Smooth muscle cell of the brain vasculature (primary cell): ENCODE measurements around the gene METTL8.
"Not testable (repeated sequence)": the region's sequence is repeated elsewhere in the genome, so short reads cannot be mapped to it uniquely, and the experiment has no call there.

Experiments
- DNase-seq: peaks from one replicate; pipeline ENCODE4 v3.0.0-alpha.2; 2012; ENCODE audit warnings: low read depth, low spot score

METTL8 gene

GRCh38 chr2:171430516-171431410, 3.0 kb downstream of the METTL8 start:
- no peak for DNase-seq

- DNase-seq, result not testable (repeated sequence)
Measured at GRCh38 chr2:171422710-171423495, 10.9 kb downstream of the METTL8 start.

- no peak for DNase-seq
Measured at GRCh38 chr2:171420728-171421563, 12.8 kb downstream of the METTL8 start.

- no peak for DNase-seq
Measured at GRCh38 chr2:171419333-171419732, 14.5 kb downstream of the METTL8 start.

GRCh38 chr2:171416009-171416926, 17.5 kb downstream of the METTL8 start:
- DNase-seq, result peak; percentile 79

GRCh38 chr2:171414645-171415044, 19.1 kb downstream of the METTL8 start:
- DNase-seq, result not testable (repeated sequence)

- no peak for DNase-seq
Measured at GRCh38 chr2:171412571-171413175, 21.1 kb downstream of the METTL8 start.

- DNase-seq, result no peak
Measured at GRCh38 chr2:171411791-171412483, 21.9 kb downstream of the METTL8 start.

GRCh38 chr2:171411214-171411613, 22.6 kb downstream of the METTL8 start:
- no peak for DNase-seq

GRCh38 chr2:171410624-171411023, 23.2 kb downstream of the METTL8 start:
- no peak for DNase-seq

- no peak for DNase-seq
Measured at GRCh38 chr2:171410101-171410500, 23.7 kb downstream of the METTL8 start.

- DNase-seq, result no peak
Measured at GRCh38 chr2:171409436-171409971, 24.3 kb downstream of the METTL8 start.

- no peak for DNase-seq
Measured at GRCh38 chr2:171407676-171408044, 26.1 kb downstream of the METTL8 start.

GRCh38 chr2:171407030-171407675, 26.6 kb downstream of the METTL8 start:
- no peak for DNase-seq

- no peak for DNase-seq
Measured at GRCh38 chr2:171406044-171406443, 27.7 kb downstream of the METTL8 start.

- no peak for DNase-seq
Measured at GRCh38 chr2:171405546-171405945, 28.2 kb downstream of the METTL8 start.

- no peak for DNase-seq
Measured at GRCh38 chr2:171404719-171405118, 29.1 kb downstream of the METTL8 start.

- no peak for DNase-seq
Measured at GRCh38 chr2:171404261-171404660, 29.5 kb downstream of the METTL8 start.
